Pancreas (tissue), 10 donors: ENCODE results near the gene GPT2. TPM values are rescaled to one million over a fixed set of nuclear protein-coding genes. Genes with fewer than 3 reads are reported as not detected.

ENCODE experiments used
- ATAC-seq, 4 donors: fragments of 200-7000 bp; cut with Tn5 transposase; one replicate each; pipeline versions ENCODE4 v1.8.0 to v1.9.1; 2020; ENCODE audit warnings: mild to moderate bottlenecking in 4 of 4, moderate library complexity in 4 of 4
- DNase-seq, 6 donors: peaks; one replicate each; pipeline ENCODE4 v3.0.0-alpha.2; 2020
- FAIRE-seq: peaks from 2 replicates; lab custom pipeline; 2012; peaks lifted over from hg19 to GRCh38; lab: Jason Lieb, UNC
- H3K27ac ChIP-seq, 4 donors: fragments of 200-600 bp; sonication (generic); 1 replicate in 3 of 4; 2 replicates in 1 of 4; pipeline versions ENCODE4 v1.5.0 to v1.8.0; 2020
- H3K27me3 ChIP-seq, 4 donors: fragments of 200-600 bp; one replicate each; pipeline ENCODE4 v1.8.0; 2021
- H3K36me3 ChIP-seq, 3 donors: fragments of 200-600 bp; sonication (generic) in 1 of 3; one replicate each; pipeline versions ENCODE4 v1.5.0 to v1.8.0; 2020 to 2021
- H3K4me1 ChIP-seq, 3 donors: fragments of 200-600 bp; one replicate each; pipeline ENCODE4 v1.8.0; 2021
- H3K4me3 ChIP-seq, 4 donors: fragments of 200-600 bp; sonication (generic) in 2 of 4; one replicate each; pipeline versions ENCODE4 v1.5.0 to v1.8.0; 2020 to 2021
- H3K9me3 ChIP-seq, 4 donors: fragments of 200-600 bp; one replicate each; pipeline ENCODE4 v1.8.0; 2021
- WGBS, 2 donors: extraction: QIAGEN DNeasy Blood & Tissue Kit; methylation state at CpG; one replicate each; pipeline ENCODE4 v1.1.7; 2013; 5-methylcytosine and 5-hydroxymethylcytosine counted together
- intact Hi-C, 3 donors: fragments of 100-400 bp; cut with DNase I; formaldehyde crosslinking; loops; one replicate each; pipeline versions ENCODE4 v1.11.1 to v1.14.2; 2022
- polyA plus RNA-seq, 2 donors: library from polyadenylated mRNA; stranded (reverse); fragments of 200-250 nt; gene quantifications; one replicate each; pipeline ENCODE4 v1.2.3, GENCODE V29; 2013
- total RNA-seq, 6 donors: library from RNA; stranded (reverse); fragmentation: NEBNext Ultra II Directional in 4 of 6; extraction: Animal tissue kit (Norgen Biotek cat#: 25700) in 4 of 6; gene quantifications; one replicate each; pipeline versions ENCODE4 v1.2.1 to v1.2.4, GENCODE V29; 2021 to 2023
- TF ChIP-seq, protein P1 (sequence below), 4 donors: fragments of 200-600 bp; sonication (generic) in 3 of 4; IDR thresholded peaks; one replicate each; pipeline versions ENCODE4 v1.5.0 to v1.8.0; 2021; ENCODE audit warnings: antibody characterized with exemption in 4 of 4
- donor health status: healthy with polysubstance abuse.
- donor health status: DM: no; HTN: no; CAD: no; lungs with moderate emphysema.
- donor health status: DM: no; HTN: no; CAD: no.
- donor health status: control.
- donor health status: control.
- donor health status: Bipolar disorder and iron deficiency.
- donor health status: DM: yes; HTN: yes; CAD: no.
- donor health status: DM: no; HTN: no; CAD: no.
- donor health status: DM: no; HTN: no; CAD: no.
- donor health status: DM: yes; HTN: yes; CAD: no.

The GPT2 gene, protein sequence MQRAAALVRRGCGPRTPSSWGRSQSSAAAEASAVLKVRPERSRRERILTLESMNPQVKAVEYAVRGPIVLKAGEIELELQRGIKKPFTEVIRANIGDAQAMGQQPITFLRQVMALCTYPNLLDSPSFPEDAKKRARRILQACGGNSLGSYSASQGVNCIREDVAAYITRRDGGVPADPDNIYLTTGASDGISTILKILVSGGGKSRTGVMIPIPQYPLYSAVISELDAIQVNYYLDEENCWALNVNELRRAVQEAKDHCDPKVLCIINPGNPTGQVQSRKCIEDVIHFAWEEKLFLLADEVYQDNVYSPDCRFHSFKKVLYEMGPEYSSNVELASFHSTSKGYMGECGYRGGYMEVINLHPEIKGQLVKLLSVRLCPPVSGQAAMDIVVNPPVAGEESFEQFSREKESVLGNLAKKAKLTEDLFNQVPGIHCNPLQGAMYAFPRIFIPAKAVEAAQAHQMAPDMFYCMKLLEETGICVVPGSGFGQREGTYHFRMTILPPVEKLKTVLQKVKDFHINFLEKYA
- total RNA-seq (100 to 1,000 TPM in 2 of 6 donors, 10 to 100 TPM in 4; 29.7 to 122 (median 60.5) TPM), polyA plus RNA-seq (10 to 100 TPM; 91.8 to 95.6 TPM)

DNA sequence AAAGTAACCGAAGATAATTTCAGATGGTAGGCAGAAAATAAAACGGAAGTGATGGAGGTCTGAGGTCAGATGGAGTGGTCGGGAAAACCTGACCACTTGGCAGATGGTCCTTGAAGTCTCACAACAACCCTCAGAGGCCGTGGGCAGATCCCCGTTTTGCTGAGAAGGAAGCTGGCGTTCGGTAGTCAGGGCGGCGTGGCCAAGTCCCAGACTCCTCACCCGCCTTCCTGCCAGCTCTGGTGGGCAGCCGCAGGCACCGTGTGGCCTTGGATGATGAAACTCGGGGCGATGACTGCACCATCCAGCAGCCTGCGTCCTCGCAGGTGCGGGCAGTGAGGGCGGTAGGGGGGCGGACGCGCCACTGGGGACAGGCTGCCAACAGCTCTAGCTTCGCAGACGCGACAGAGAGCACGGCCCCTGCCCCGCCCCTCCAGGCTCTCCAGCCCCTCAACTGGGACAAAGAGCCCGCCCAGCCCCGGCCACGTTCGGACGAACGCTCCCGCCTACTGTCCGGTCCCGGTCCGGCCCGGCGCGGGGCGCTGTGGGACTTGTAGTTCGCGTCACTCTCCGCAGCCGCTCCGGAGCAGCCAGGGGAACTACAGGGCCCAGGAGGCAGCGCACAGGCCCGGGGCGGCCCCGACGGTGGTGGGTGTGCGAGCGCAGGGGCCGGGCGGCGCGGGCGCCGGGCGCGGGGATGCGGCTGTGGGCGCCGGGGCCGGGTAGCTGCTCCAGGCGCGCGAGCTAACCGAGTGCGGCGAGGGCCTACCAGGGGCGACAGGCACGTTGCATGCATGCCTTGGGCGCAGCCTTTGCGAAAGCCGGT, at the start of gene GPT2:
Gene GPT2 (plus strand): TSS at position 673 of the 823 bp plus-strand sequence. CDS start 354 bp downstream, outside the sequence.
- FAIRE-seq (no peak), DNase-seq (peak; percentile 99), ATAC-seq (peak; percentile 72 to 92 (median 84))
- Histone ChIP-seq H3K9me3 (no peaks in the 10 kb centered on the region), H3K4me3 (peak within 1 kb of the TSS; percentile 74 to 98 (median 90)), H3K27me3 (no peaks in the 10 kb centered on the region), H3K27ac (peak within 1 kb of the TSS; percentile 84 to 94 (median 92)), H3K36me3 (no peaks in the 10 kb centered on the region), H3K4me1 (peaks cover 0 to 30% (median 13%) of the 10 kb centered on the region in 3 donors)
- intact Hi-C loops: no loop called here
- 0% methylated on average over 49 to 75 of the region's 75 CpGs for WGBS, 2 donors
- TF ChIP-seq, protein P1, sequence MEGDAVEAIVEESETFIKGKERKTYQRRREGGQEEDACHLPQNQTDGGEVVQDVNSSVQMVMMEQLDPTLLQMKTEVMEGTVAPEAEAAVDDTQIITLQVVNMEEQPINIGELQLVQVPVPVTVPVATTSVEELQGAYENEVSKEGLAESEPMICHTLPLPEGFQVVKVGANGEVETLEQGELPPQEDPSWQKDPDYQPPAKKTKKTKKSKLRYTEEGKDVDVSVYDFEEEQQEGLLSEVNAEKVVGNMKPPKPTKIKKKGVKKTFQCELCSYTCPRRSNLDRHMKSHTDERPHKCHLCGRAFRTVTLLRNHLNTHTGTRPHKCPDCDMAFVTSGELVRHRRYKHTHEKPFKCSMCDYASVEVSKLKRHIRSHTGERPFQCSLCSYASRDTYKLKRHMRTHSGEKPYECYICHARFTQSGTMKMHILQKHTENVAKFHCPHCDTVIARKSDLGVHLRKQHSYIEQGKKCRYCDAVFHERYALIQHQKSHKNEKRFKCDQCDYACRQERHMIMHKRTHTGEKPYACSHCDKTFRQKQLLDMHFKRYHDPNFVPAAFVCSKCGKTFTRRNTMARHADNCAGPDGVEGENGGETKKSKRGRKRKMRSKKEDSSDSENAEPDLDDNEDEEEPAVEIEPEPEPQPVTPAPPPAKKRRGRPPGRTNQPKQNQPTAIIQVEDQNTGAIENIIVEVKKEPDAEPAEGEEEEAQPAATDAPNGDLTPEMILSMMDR (IDR thresholded peaks at IDR 0.05): no peak

DNA sequence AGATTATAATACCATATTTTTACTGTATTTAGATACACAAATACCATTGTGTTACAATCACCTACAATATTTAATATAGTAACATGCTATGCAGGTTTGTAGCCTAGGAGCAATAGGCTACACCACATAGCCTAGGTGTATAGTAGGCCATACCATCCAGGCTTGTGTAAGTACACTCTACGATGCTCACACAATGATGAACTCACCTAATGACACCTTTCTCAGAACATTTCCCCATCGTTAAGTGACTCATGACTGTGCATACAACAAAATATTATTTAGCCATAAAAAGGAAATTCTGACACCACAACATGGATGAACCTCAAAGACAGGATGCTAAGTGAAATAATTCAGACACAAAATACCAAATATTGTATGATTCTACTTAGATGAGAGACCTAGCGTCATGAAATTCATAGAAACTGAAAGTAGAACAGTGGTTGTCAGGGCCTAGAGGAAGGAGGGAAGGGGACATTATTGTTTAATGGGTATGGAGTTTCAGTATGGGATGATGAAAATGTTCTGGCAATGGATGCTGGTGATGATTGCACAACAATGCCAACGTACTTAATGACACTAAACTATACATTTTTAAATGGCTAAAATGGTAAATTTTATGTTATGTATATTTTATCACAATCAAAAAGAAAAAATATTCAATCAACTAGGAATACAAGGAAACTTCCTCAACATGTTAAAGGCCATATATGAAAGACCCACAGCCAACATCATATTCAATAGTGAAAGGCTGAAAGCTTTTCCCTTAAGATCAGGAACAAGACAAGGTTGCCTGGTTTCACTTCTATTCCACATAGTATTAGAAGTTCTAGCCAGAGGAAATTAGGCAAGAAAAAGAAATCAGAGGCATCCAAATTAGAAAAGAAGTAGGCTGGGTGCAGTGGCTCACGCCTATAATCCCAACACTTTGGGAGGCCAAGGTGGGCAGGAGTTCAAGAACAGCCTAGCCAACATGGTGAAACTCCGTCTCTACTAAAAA, 47.3 kb upstream of the GPT2 start:
- DNase-seq: no peak
- Histone ChIP-seq H3K27ac (no peak overlapping the region), H3K36me3 (no peaks in the 10 kb centered on the region), H3K27me3 (no peaks in the 10 kb centered on the region), H3K4me3 (no peak overlapping the region), H3K4me1 (no peaks in the 10 kb centered on the region), H3K9me3 (no peaks in the 10 kb centered on the region)
- TF ChIP-seq, protein P1 (IDR thresholded peaks at IDR 0.05): no peak
- no peak for ATAC-seq
- no peak for FAIRE-seq
- intact Hi-C loops: no loop called here
- WGBS, 2 donors: 85 to 90% methylated on average over 6 of the region's 6 CpGs

DNA sequence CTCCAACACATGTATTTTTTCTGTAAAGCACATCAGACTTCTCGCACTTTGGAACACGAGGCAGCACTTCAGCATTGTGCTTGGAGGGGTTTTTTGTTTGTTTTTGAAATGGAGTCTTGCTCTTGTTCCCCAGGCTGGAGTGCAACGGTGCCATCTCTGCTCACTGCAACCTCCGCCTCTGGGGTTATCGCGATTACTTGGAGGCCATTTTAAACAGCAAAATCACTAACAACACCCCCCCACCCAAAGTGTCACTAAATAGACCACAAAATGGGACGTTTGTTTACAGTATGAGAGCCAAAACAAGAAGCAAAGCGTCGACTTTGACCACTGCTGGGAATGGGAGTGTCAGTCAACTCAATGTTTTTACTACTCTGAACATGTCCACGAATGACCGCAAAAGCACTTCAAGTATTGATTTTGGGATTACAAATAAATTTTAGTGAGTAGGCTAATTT, 44.1 kb upstream of the GPT2 start:
- no peak for DNase-seq
- WGBS, 2 donors: 61 to 65% methylated on average over 11 of the region's 11 CpGs
- H3K36me3 ChIP-seq: no peaks in the 10 kb centered on the region
- no peaks in the 10 kb centered on the region for H3K27me3 ChIP-seq
- no peak overlapping the region for H3K27ac ChIP-seq
- no peaks in the 10 kb centered on the region for H3K4me1 ChIP-seq
- H3K4me3 ChIP-seq: no peak overlapping the region
- ATAC-seq: no peak
- TF ChIP-seq, protein P1 (IDR thresholded peaks at IDR 0.05): no peak
- no peaks in the 10 kb centered on the region for H3K9me3 ChIP-seq
- intact Hi-C loops: no loop called here
- FAIRE-seq: no peak

DNA sequence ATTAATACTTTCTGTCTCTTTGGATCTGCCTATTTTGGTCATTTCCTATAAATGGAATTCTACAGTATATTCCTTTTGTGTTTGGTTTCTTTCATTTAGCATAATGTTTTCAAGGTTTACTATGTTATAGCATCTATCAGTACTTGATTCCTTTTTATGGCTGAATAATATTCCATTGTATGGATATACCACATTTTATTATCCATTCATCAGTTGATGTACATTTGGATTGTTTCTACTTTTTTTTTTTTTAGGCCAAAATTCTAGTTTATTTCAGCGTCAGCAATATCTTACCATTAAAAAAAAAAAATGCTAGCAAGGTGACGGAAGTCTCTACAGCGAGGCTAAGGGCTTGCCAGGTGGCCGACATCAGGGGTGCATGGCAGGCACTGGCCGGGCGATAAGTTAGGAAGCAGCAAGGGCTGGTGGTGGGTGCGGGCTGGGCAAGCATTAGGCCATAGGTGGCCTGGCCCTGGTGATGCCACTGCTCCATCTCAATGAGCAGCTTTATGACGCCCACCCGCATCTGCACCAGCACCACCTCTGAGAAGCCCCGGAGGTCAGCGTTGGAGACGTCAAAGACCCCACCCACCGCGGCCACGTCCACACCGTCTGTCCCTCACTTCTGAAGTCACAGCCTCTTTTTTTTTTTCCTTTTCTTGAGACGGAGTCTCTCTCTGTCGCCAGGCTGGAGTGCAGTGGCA, 41.8 kb upstream of the GPT2 start:
- Histone ChIP-seq H3K27me3 (no peaks in the 10 kb centered on the region), H3K27ac (no peak overlapping the region), H3K4me3 (no peak overlapping the region), H3K9me3 (no peaks in the 10 kb centered on the region), H3K36me3 (no peaks in the 10 kb centered on the region), H3K4me1 (no peaks in the 10 kb centered on the region)
- FAIRE-seq (no peak), ATAC-seq (no peak), DNase-seq (peak in 1 of 6 donors; percentile 32)
- WGBS, 2 donors: 96 to 98% methylated on average over 18 of the region's 18 CpGs
- intact Hi-C loops: no loop called here
- TF ChIP-seq, protein P1 (IDR thresholded peaks at IDR 0.05): no peak
